GM18519 (cell line): Measurements from ENCODE around the gene FGA.

Source experiments
- ATAC-seq: cut with Tn5 transposase; IDR thresholded peaks from one replicate; pipeline ENCODE4 v1.9.1; 2021; ENCODE audit warnings: mild to moderate bottlenecking, moderate library complexity; ENCODE audit not compliant: unreplicated experiment, low FRiP score

Gene FGA

GRCh38 chr4:154549894-154550790, 40.4 kb downstream of the FGA start, which contains the start of gene PLRG1:
PLRG1 (minus strand) TSS chr4:154550400; CDS start chr4:154550308, 92 bp downstream.
- ATAC-seq, result peak; percentile 97

DNA sequence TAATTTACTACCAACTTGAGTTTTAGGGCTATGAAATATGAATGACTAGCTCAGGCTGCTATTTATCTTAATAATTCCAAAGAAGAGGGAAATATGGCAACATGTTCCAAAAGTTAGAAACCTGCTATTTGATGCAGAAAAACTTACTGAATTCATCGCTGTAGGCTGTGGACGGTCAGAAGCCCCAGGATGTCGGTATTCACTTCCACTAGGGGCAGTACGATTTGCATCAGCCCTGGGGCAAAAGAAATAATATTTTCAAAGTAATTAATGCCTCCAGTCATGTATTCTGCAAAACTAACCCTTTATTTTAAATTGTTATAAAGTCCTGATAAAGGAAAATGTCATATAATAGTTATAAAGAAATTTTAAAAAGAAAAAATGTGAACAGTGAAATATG, 44.9 kb downstream of the FGA start:
- no peak for ATAC-seq

DNA sequence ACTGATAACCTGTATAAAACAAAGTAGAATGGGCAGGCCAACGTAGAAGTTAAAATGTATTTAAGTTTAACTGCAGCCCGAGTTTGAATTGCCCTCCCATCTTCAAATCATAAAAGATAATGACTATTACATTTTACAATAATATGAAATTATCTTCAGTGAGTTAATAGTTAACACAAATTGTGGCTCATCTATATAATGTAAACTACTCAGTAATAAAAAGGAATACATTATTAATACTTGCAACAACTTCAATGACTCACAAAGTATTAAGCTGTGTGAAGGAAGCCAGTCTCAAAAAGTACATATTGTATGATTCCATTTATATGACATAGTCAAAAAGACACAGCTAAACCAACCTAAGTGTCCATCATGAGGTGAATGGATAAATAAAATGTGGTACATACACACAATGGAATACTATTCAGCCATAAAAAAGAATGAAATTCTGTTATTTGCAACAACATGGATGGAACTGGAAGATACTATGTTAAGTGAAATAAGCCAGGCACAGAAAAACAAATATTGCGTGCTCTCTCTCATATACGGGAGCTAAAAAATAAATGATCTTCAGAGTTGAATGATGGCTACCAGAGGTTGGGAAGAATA, 48.2 kb downstream of the FGA start:
- no peak for ATAC-seq
